Activated CD8-positive, alpha-beta memory T cell treated with anti-CD3 and anti-CD28 coated beads for 4 hours (primary cell): Measurements from ENCODE around the gene LSS.
"Not testable (repeated sequence)": the region's sequence is repeated elsewhere in the genome, so short reads cannot be mapped to it uniquely, and the experiment has no call there.

Experiments
- DNase-seq, 2 donors: peaks; one replicate each; pipeline ENCODE4 v3.0.0-alpha.2; 2020; ENCODE audit warnings: low read depth in 2 of 2

The LSS gene

GRCh38 chr21:46205166-46205565, 23.4 kb downstream of the LSS start:
- no peak for DNase-seq

GRCh38 chr21:46203203-46203600, 25.4 kb downstream of the LSS start:
- no peak for DNase-seq

GRCh38 chr21:46202592-46203202, 25.9 kb downstream of the LSS start:
- DNase-seq, result no peak

- DNase-seq, result not testable (repeated sequence)
Measured at GRCh38 chr21:46200877-46201803, 27.4 kb downstream of the LSS start.

GRCh38 chr21:46199436-46200373, 28.9 kb downstream of the LSS start:
- no peak for DNase-seq

- no peak for DNase-seq
Measured at GRCh38 chr21:46196733-46197132, 31.8 kb downstream of the LSS start.

- DNase-seq, result no peak
Measured at GRCh38 chr21:46195595-46196195, 32.9 kb downstream of the LSS start.

GRCh38 chr21:46194374-46195334, 33.9 kb downstream of the LSS start:
- DNase-seq, result no peak

- no peak for DNase-seq
Measured at GRCh38 chr21:46193829-46194373, 34.7 kb downstream of the LSS start.

GRCh38 chr21:46191686-46192575, 36.6 kb downstream of the LSS start:
- no peak for DNase-seq

- no peak for DNase-seq
Measured at GRCh38 chr21:46191257-46191685, 37.3 kb downstream of the LSS start.

- DNase-seq, result no peak
Measured at GRCh38 chr21:46190491-46191131, 38.0 kb downstream of the LSS start.

- DNase-seq, result no peak
Measured at GRCh38 chr21:46189959-46190490, 38.5 kb downstream of the LSS start.

- DNase-seq, result no peak
Measured at GRCh38 chr21:46189213-46189958, 39.2 kb downstream of the LSS start.

GRCh38 chr21:46188226-46189212, 40.1 kb downstream of the LSS start:
- no peak for DNase-seq

- DNase-seq, result no peak
Measured at GRCh38 chr21:46187814-46188213, 40.8 kb downstream of the LSS start.
